GM19099 (cell line): ENCODE results near the gene NARS2.

Source experiments
- POLR2A ChIP-seq: IDR thresholded peaks from 3 replicates; pipeline ENCODE4 v1.6.1; 2011; ENCODE audit warnings: low read depth; ENCODE audit not compliant: insufficient read length; ENCODE audit errors: extremely low read depth

NARS2 gene

GRCh38 chr11:78419327-78419726 is 155.3 kb downstream of the NARS2 start:
- no peak for TF ChIP-seq POLR2A

- TF ChIP-seq POLR2A = no peak
These were observed 156.0 kb downstream of the NARS2 start for GRCh38 chr11:78418584-78419211.

GRCh38 chr11:78417888-78418583 is 156.6 kb downstream of the NARS2 start:
- TF ChIP-seq POLR2A = no peak

GRCh38 chr11:78417175-78417887 is 157.3 kb downstream of the NARS2 start, which contains the start of gene GAB2:
TSS of gene GAB2 (minus strand) at chr11:78417820. CDS start at chr11:78417720, 100 bp downstream.
- no peak for TF ChIP-seq POLR2A

- TF ChIP-seq POLR2A = no peak
These were observed 158.1 kb downstream of the NARS2 start for GRCh38 chr11:78416285-78417174.

- TF ChIP-seq POLR2A = no peak
These were observed 159.3 kb downstream of the NARS2 start for GRCh38 chr11:78415338-78415737.

GRCh38 chr11:78414321-78415051 is 160.2 kb downstream of the NARS2 start:
- no peak for TF ChIP-seq POLR2A

- no peak for TF ChIP-seq POLR2A
These were observed 166.0 kb downstream of the NARS2 start for GRCh38 chr11:78408619-78409018.

- no peak for TF ChIP-seq POLR2A
These were observed 168.0 kb downstream of the NARS2 start for GRCh38 chr11:78406568-78407196.

- TF ChIP-seq POLR2A = no peak
These were observed 168.9 kb downstream of the NARS2 start for GRCh38 chr11:78405805-78406204.

GRCh38 chr11:78403781-78404180 is 170.9 kb downstream of the NARS2 start:
- TF ChIP-seq POLR2A = no peak

- TF ChIP-seq POLR2A = no peak
These were observed 171.8 kb downstream of the NARS2 start for GRCh38 chr11:78402847-78403246.

GRCh38 chr11:78400702-78401101 is 174.0 kb downstream of the NARS2 start:
- TF ChIP-seq POLR2A = no peak

GRCh38 chr11:78400116-78400515 is 174.5 kb downstream of the NARS2 start:
- TF ChIP-seq POLR2A = no peak
